Hepatocyte (in vitro differentiated cells): Measurements from ENCODE around the gene MEX3B. TPM values are rescaled to one million over a fixed set of nuclear protein-coding genes. Genes with fewer than 3 reads are reported as not detected.

ENCODE experiments used
- DNase-seq: peaks from one replicate; pipeline ENCODE4 v3.0.0-alpha.2; 2016; ENCODE audit warnings: low spot score
- H2AFZ ChIP-seq: fragments of 200-600 bp; sonication (generic); 2 replicates; pipeline ENCODE4 v1.6.0; 2016; ENCODE audit warnings: antibody characterized with exemption, mild to moderate bottlenecking
- H3K27ac ChIP-seq: fragments of 200-600 bp; sonication (generic); 2 replicates; pipeline ENCODE4 v1.5.1; 2016; ENCODE audit warnings: mild to moderate bottlenecking
- H3K27me3 ChIP-seq: fragments of 200-600 bp; sonication (generic); 2 replicates; pipeline ENCODE4 v1.6.1; 2016
- H3K36me3 ChIP-seq: fragments of 200-600 bp; sonication (generic); replicated peaks from 2 replicates; pipeline ENCODE4 v1.5.1; 2016; ENCODE audit warnings: low read depth; ENCODE audit not compliant: insufficient read depth
- H3K4me1 ChIP-seq: fragments of 200-600 bp; sonication (generic); 2 replicates; pipeline ENCODE4 v1.5.1; 2016; ENCODE audit warnings: mild to moderate bottlenecking, moderate library complexity; ENCODE audit not compliant: insufficient read depth
- H3K4me2 ChIP-seq: fragments of 200-600 bp; sonication (generic); 2 replicates; pipeline ENCODE4 v1.6.0; 2016
- H3K4me3 ChIP-seq: fragments of 200-600 bp; sonication (generic); 2 replicates; pipeline ENCODE4 v1.5.1; 2016; ENCODE audit warnings: mild to moderate bottlenecking
- H3K79me2 ChIP-seq: fragments of 200-600 bp; sonication (generic); 2 replicates; pipeline ENCODE4 v1.6.0; 2017; ENCODE audit warnings: mild to moderate bottlenecking
- H3K9me2 ChIP-seq: fragments of 200-600 bp; sonication (generic); replicated peaks from 2 replicates; pipeline ENCODE4 v1.6.0; 2017; ENCODE audit warnings: mild to moderate bottlenecking; ENCODE audit not compliant: insufficient read depth
- H3K9me3 ChIP-seq: fragments of 200-600 bp; sonication (generic); 2 replicates; pipeline ENCODE4 v1.5.1; 2016; ENCODE audit warnings: low read depth, mild to moderate bottlenecking
- H4K20me1 ChIP-seq: fragments of 200-600 bp; sonication (generic); 2 replicates; pipeline ENCODE4 v1.6.0; 2016; ENCODE audit warnings: mild to moderate bottlenecking; ENCODE audit not compliant: insufficient read depth, poor library complexity, severe bottlenecking
- CTCF ChIP-seq: fragments of 200-600 bp; sonication (generic); IDR thresholded peaks from 2 replicates; pipeline ENCODE4 v1.5.1; 2016; ENCODE audit warnings: antibody characterized with exemption, mild to moderate bottlenecking; ENCODE audit not compliant: poor library complexity
- EZH2 ChIP-seq: fragments of 200-600 bp; sonication (generic); IDR thresholded peaks from 2 replicates; pipeline ENCODE4 v1.6.1; 2016; ENCODE audit warnings: antibody characterized with exemption, mild to moderate bottlenecking, borderline replicate concordance
- EZH2phosphoT487 ChIP-seq: fragments of 200-600 bp; sonication (generic); IDR thresholded peaks from one replicate; pipeline ENCODE4 v1.6.1; 2018; ENCODE audit warnings: antibody characterized with exemption, mild to moderate bottlenecking, low read depth, moderate library complexity; ENCODE audit not compliant: unreplicated experiment, severe bottlenecking
- WGBS: methylation state at CpG from one replicate; pipeline ENCODE4 v1.1.6; 2016; ENCODE audit warnings: low lambda C conversion rate; ENCODE audit errors: missing lambda C conversion rate; 5-methylcytosine and 5-hydroxymethylcytosine counted together
- polyA plus RNA-seq: library from polyadenylated mRNA; unstranded; fragments of >200 nt; fragmentation: Nextera tagmentation; extraction: Ambion mirVana; gene quantifications from 2 replicates; pipeline ENCODE4 v1.2.1, GENCODE V29; 2016
- total RNA-seq: library from RNA; depleted of rRNA; stranded (reverse); fragments of >200 nt; gene quantifications from 2 replicates; pipeline ENCODE4 v1.2.3, GENCODE V29; 2014

The MEX3B gene
- total and polyA plus RNA-seq, 2 experiments from 2014 or later: 4.8 to 10.0 TPM

DNA sequence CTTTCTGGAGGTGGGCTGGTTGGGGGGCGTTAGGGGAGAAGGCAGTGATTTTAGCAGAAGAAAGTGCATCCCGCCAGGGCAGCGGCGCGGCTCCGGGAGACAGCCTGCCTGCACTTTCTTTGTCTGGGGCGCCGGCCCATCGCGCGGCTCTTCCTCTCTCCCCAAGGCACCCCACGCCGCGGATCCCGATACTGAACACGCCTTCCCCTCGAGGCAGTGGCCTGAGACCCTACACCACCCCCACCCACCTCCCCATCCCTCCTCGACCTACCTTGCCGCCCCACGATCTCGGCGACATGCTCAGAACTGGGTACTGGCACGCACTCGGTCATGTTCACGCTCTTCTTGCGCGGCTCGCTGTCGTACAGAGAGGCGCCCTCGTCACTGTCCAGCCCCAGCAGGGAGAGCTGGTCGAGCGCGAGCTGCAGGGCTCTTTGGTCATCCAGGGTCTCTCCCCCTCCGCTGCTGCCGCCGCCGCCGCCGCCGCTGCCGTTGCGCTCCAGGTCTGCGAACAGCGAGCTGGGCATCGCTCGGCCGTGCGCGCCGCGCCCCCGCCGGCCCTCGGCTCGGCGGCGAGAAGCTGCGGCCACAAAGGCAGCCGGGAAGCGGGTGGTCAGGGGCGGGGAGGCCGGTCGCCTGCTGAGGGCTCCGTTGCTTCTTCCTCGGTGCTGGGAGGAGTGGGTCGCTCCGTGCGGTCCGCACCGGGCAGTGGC, 483 bp downstream of the MEX3B start:
- Histone ChIP-seq H3K27ac (peak overlapping the region; percentile 95), H3K4me3 (peak overlapping the region; percentile 80), H4K20me1 (peaks cover 31% of the 10 kb centered on the region), H3K36me3 (no peaks in the 10 kb centered on the region), H3K27me3 (peaks cover 33% of the 10 kb centered on the region), H3K79me2 (peaks cover 27% of the 10 kb centered on the region), H3K4me2 (peak overlapping the region; percentile 86), H3K9me2 (no peaks in the 10 kb centered on the region), H3K9me3 (no peaks in the 10 kb centered on the region), H2AFZ (peak overlapping the region; percentile 64), H3K4me1 (peaks cover 12% of the 10 kb centered on the region)
- TF ChIP-seq CTCF (no peak), EZH2phosphoT487 (no peak), EZH2 (no peak)
- 1% methylated on average over 59 of the region's 71 CpGs for WGBS
- DNase-seq: peak; percentile 55

DNA sequence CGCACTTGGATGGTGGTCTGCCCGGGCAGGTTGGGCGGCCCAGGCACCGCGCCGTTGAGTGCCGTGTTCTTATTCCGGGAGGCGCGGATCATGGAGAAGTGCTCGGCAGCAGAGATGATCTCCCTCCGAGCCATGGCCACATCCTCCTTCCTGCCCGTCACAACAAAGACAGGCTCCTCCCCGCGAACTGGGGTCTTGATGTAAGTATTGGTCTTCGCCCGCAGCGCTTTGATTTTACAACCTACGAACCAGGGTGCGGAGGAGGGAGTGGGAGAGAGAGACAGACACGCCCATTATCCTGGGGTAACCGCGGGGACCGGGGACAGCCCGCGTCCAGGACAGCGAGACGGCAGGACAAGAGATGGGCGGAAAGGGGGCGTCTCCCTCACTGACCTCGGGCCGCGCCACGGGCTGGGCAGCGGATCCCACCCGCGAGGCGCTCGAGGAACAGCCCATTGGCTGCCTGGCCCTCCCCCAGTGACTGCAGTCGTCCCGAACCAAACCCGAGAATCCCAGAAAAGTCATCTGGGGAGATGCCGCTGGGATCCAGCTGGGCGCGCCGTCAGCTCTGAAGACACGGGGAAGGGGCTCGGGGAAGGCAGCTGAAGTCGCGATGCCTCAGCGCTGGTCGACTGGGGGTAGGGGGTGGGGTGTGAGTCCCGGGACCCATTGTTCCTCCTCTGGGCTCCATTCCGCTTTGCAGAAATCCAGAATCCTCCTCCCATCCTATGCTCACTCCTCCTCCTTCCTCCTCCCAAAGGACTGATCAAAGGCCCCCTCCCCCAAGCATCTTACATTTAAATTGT, 1.2 kb downstream of the MEX3B start:
- Histone ChIP-seq H3K9me2 (no peaks in the 10 kb centered on the region), H3K9me3 (no peaks in the 10 kb centered on the region), H3K79me2 (peaks cover 27% of the 10 kb centered on the region), H2AFZ (peak overlapping the region; percentile 64), H3K27me3 (peaks cover 28% of the 10 kb centered on the region), H3K27ac (peak overlapping the region; percentile 95), H3K4me2 (peak overlapping the region; percentile 86), H3K36me3 (no peaks in the 10 kb centered on the region), H4K20me1 (peaks cover 31% of the 10 kb centered on the region), H3K4me3 (peak overlapping the region; percentile 80), H3K4me1 (peaks cover 12% of the 10 kb centered on the region)
- 2% methylated on average over 51 of the region's 54 CpGs for WGBS
- no peak for TF ChIP-seq EZH2
- TF ChIP-seq EZH2phosphoT487: no peak
- TF ChIP-seq CTCF: no peak
- peak; percentile 73 for DNase-seq

GRCh38 chr15:82043796-82044372, 1.9 kb downstream of the MEX3B start:
- 10% methylated on average over 48 of the region's 51 CpGs for WGBS
- Histone ChIP-seq H3K9me2 (no peaks in the 10 kb centered on the region), H3K27me3 (peaks cover 21% of the 10 kb centered on the region), H3K4me1 (peaks cover 12% of the 10 kb centered on the region), H3K9me3 (no peaks in the 10 kb centered on the region), H3K36me3 (no peaks in the 10 kb centered on the region), H4K20me1 (peaks cover 31% of the 10 kb centered on the region), H3K4me3 (peak overlapping the region; percentile 80), H3K79me2 (peaks cover 27% of the 10 kb centered on the region), H3K4me2 (peak overlapping the region; percentile 86), H3K27ac (peak overlapping the region; percentile 95), H2AFZ (peak overlapping the region; percentile 64)
- TF ChIP-seq EZH2 (no peak), EZH2phosphoT487 (no peak), CTCF (no peak)
- DNase-seq: no peak
